ENCODE measurements around the gene THADA.

Gene THADA

DNA sequence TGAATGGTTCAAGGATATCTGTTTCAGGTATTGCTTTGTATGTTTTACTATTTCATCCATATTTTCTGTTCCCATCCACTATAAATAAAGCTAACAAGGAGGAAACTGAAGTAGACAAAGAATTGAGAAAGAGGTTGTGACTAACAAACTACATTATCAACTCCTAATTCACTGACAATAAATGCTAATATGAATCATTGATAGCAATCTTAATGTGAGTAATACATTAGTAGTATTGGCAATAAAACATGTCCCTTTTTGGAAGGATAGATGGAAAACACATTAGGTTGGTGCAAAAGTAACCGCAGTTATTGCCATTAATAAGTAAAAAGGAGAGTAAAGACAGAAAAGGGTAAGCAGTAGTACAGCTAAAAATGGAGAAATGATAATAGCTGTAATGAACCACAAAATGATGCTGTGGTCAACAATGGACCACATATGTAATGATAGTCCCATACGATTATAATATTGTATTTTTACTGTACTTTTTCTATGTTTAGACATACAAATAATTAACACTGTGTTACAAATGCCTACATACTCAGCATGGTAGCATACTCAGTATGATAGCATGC is 104.7 kb downstream of the THADA start:
- DNase-seq = no peak

GRCh38 chr2:43490252-43490786 is 105.5 kb downstream of the THADA start:
- DNase-seq = no peak

DNA sequence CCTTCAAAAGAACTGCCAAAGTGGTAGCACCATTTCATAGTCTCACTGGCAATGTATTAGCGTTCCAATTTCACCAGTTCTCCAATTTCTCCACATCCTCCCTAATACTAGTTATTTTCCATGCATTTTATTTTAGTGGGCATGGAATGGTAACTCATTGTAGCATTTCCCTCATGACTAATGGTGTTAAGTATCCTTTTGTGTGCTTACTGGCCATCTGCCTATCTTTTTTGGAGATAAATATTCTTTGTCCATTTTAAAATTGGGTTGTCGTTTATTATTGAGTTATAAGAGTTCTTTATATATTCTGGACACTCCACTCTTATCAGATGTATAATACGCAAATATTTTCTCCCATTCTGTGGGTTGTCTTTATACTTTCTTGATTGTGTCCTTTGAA is 107.1 kb downstream of the THADA start:
- no peak for DNase-seq

DNA sequence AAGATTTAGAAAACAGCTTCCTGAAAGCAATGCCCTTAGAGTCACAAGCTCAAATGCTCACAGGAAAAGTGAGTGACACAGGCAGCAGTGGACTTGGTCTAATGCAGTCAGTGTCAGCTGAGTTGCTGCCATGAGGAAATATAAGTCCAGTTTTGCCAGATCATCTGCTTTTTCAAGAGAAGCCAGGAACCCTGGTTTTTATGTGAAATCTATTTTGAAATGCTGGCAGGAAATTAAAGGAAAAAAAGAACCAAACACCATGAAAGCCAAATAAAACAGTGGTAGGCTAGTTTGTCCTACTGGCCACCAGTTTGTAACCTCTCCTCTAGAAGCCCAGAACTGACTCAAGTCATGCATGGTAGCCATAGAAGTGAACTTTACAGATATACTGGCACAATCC is 109.2 kb downstream of the THADA start:
- no peak for DNase-seq

GRCh38 chr2:43484323-43484930 is 111.4 kb downstream of the THADA start:
- peak; percentile 44 to 92 (median 82) for DNase-seq

- peak in 1 of 3 experiments; percentile 38 for DNase-seq
Observed at GRCh38 chr2:43482961-43483360, 112.9 kb downstream of the THADA start.

GRCh38 chr2:43481927-43482542 is 113.8 kb downstream of the THADA start:
- no peak for DNase-seq

- no peak for DNase-seq
Observed at GRCh38 chr2:43480874-43481273, 115.0 kb downstream of the THADA start.

DNA sequence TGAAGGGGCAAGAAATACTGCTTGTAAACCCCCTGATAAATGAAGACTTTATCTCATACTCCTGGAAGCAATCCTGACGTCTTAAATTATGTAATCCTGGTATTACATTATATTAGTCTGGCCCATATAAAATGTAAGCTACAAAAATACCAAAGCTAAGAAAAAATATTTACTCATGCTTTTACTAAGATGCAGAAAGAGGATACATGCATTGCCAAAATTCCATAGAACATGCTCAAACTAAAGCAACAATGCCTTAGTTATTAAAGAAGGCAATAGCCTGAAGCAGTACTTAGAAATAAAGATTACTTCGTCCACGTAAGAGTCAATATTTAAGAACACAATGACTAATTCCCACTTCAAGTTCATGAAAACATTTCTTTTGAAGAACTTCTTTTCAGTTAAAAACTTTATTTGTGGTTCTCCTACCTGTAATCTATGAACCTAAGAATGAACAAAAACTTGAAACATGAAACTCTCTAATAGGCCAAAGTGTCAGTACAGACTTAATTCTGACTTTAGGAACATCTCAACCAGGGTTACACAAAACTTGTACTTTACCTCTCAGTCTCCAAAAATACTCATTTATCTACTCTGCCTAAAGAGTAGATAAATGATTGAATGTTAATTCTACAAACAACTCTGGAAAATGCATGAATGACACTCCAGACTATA is 117.3 kb downstream of the THADA start:
- no peak for DNase-seq

DNA sequence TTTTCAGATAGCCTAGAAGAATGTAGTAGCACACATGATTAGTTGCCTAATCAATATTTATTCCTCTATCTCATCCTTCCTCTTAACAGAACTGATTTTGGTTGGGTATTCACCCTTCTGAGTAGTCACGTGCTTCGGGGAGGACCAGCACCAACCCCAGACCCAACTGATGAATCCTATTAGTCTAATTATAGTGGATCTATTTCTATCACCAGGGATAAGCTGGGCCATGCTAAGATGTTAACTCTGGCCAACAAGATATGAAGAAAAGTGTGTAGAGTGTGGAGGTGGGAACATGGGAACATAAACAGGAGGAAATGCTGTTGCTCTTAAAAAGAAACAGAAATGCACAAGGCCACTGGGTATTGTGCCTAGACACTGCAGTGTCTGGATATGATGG is 119.9 kb downstream of the THADA start:
- DNase-seq = no peak

- DNase-seq = no peak
Observed at GRCh38 chr2:43475137-43475846, 120.5 kb downstream of the THADA start.

- DNase-seq = no peak
Observed at GRCh38 chr2:43474273-43474672, 121.6 kb downstream of the THADA start.

- DNase-seq = no peak
Observed at GRCh38 chr2:43473767-43474166, 122.1 kb downstream of the THADA start.

DNA sequence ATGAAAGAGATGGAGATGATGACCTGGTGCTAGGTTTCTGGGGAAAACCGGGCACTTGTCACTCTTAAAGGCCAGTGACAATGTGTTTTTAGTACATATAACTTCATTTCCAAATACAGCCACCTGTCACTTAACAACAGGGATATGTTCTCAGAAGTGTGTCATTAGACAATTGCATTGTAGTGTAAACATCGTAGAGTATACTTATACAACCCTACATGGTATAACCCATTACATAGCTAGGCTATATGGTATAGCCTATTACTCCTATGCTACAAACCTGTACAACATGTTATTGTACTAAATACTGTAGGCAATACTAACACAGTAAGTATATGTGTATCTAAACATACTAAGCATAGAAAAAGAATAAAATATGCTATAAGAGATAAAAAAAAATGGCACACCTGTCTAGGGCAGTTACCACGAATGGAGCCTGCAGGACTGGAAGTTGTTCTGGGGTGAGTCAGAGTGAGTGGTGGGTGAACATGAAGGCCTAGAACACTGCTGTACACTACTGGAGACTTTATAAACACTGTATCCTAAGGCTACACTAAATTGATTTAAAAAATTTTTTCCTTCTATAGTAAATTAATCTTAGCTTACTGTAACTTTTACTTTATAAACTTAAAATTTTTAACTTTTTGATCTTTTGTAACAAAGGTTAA is 123.2 kb downstream of the THADA start:
- peak; percentile 23 to 69 (median 45) for DNase-seq

DNA sequence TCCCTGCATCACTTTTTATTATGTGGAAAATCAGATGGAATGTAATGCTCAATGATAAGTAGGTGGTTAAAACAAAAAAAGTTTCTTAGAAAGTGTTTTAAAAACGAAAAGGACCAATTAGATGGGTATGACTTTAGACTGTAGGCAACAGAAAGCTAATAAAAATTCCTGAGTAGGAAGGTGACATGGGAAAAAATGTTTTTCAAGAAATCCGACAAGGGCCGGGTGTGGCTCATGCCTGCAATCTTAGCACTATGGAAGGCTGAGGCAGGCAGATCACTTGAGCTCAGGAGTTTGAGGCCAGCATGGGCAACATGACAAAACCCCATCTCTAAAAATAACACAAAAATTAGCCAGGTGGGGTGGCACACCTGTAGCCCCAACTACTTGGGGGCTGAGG is 126.1 kb downstream of the THADA start:
- no peak for DNase-seq

DNA sequence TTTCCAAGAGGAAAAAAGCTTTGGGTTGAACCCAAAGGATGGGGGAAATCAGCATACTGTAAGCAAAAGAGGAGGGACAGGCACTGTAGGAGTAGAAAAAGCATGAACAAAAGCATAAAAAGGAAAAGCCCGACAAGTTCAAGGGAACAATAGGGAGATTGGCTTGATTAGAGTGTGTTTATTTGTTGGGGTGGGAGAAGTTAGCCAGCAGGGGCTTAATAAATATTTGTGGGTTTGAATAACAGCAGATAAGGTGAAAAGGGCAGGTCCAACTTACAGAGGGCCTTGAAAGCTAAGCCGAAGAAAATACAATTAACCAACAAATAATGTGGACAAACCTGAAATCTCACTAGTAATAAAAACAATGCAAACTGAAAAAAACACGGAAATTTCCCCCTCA is 126.7 kb downstream of the THADA start:
- DNase-seq = no peak

DNA sequence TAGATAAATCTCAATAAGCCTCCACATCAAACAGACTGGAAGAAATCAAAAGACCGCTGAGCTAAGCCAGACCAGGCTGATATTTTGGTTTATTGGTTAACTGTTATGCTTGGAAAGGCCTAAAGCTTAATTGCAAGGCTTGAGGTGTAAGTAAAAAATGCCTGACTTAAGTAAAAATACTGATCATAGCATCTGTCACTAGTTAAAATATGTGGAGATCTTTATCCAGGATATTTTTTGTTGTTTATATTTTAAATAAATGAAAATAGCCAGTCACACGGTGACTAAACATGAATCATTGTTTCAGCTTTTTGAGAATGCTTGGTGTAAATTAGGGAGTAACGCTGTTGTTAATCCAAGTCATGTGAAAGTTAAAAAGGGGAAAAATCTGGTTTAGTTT is 127.9 kb downstream of the THADA start:
- DNase-seq = no peak

- peak in 1 of 3 experiments; percentile 57 for DNase-seq
Observed at GRCh38 chr2:43465234-43465633, 130.6 kb downstream of the THADA start.

DNA sequence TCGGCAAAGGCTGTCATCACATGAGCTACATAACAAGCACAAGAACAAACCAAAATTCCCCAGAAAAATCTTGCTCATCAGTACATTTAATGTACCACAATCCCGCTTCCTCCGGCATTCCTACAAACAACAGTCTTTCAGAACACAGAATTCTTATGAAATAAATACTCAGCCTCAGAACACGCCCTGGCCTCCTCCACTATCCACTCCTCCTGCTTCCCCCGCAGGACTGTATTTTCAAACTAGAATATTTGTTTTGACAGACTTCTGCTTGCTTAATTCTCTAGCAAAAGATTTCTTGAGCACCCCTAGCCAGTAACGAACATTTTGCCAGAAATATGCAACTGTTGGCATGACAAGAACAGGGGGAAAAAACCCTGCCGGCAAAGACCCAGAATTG is 131.2 kb downstream of the THADA start:
- no peak for DNase-seq

GRCh38 chr2:43462866-43463641 is 132.8 kb downstream of the THADA start:
- peak; percentile 70 to 94 (median 84) for DNase-seq

GRCh38 chr2:43461453-43462073 is 134.3 kb downstream of the THADA start:
- peak in 2 of 3 experiments; percentile 54 to 91 for DNase-seq
